Mesendoderm (in vitro differentiated cells): ENCODE data around the gene SHISA7.

Experiments used
- DNase-seq: peaks from one replicate; pipeline ENCODE4 v3.0.0; 2013
- H2AK5ac ChIP-seq: 2 replicates; pipeline ENCODE4 v1.6.1; 2013; ENCODE audit warnings: low read length, inconsistent platforms
- H2BK120ac ChIP-seq: 2 replicates; pipeline ENCODE4 v1.6.1; 2013; ENCODE audit warnings: low read depth, mild to moderate bottlenecking, low read length, moderate library complexity, mixed read lengths
- H2BK15ac ChIP-seq: replicated peaks from 2 replicates; pipeline ENCODE4 v1.6.1; 2013; ENCODE audit warnings: low read depth, mild to moderate bottlenecking, moderate library complexity
- H2BK5ac ChIP-seq: 2 replicates; pipeline ENCODE4 v1.6.1; 2013; ENCODE audit warnings: low read length, inconsistent platforms
- H3K18ac ChIP-seq: 2 replicates; pipeline ENCODE4 v1.6.1; 2013; ENCODE audit warnings: mild to moderate bottlenecking, low read length, mixed read lengths
- H3K23ac ChIP-seq: one replicate; pipeline ENCODE4 v1.6.1; 2013; ENCODE audit warnings: low read length
- H3K27ac ChIP-seq: 2 replicates; pipeline ENCODE4 v1.5.1; 2013; ENCODE audit warnings: low read depth, mild to moderate bottlenecking, inconsistent platforms, low read length, moderate library complexity
- H3K27me3 ChIP-seq: 2 replicates; pipeline ENCODE4 v1.6.1; 2013; ENCODE audit warnings: low read length, control low read depth, mild to moderate bottlenecking, inconsistent platforms; ENCODE audit not compliant: insufficient read depth, poor library complexity
- H3K36me3 ChIP-seq: 2 replicates; pipeline ENCODE4 v1.6.1; 2013; ENCODE audit warnings: low read length, inconsistent platforms; ENCODE audit not compliant: control insufficient read depth, insufficient read depth
- H3K4ac ChIP-seq: one replicate; pipeline ENCODE4 v1.6.1; 2013; ENCODE audit warnings: low read depth, mild to moderate bottlenecking, low read length, moderate library complexity
- H3K4me1 ChIP-seq: 2 replicates; pipeline ENCODE4 v1.6.1; 2013; ENCODE audit warnings: low read depth, low read length, inconsistent platforms; ENCODE audit not compliant: control insufficient read depth
- H3K4me2 ChIP-seq: 2 replicates; pipeline ENCODE4 v1.6.1; 2013; ENCODE audit warnings: low read length
- H3K4me3 ChIP-seq: 2 replicates; pipeline ENCODE4 v1.5.1; 2013; ENCODE audit warnings: mild to moderate bottlenecking, low read length
- H3K56ac ChIP-seq: one replicate; pipeline ENCODE4 v1.6.1; 2013; ENCODE audit warnings: low read length
- H3K79me1 ChIP-seq: 2 replicates; pipeline ENCODE4 v1.6.1; 2013; ENCODE audit warnings: low read length, inconsistent platforms
- H3K79me2 ChIP-seq: 2 replicates; pipeline ENCODE4 v1.6.1; 2013; ENCODE audit warnings: mild to moderate bottlenecking, low read length; ENCODE audit not compliant: control insufficient read depth, insufficient read depth
- H3K9ac ChIP-seq: 2 replicates; pipeline ENCODE4 v1.6.1; 2013; ENCODE audit warnings: low read length, inconsistent platforms
- H4K5ac ChIP-seq: one replicate; pipeline ENCODE4 v1.6.1; 2013; ENCODE audit warnings: low read length
- H4K8ac ChIP-seq: one replicate; pipeline ENCODE4 v1.6.1; 2013; ENCODE audit warnings: low read depth, mild to moderate bottlenecking, control low read depth, low read length, moderate library complexity
- WGBS: extraction: QIAGEN DNeasy Blood & Tissue Kit; methylation state at CpG from one replicate; pipeline ENCODE4 v1.1.7; 2013; ENCODE audit warnings: low lambda C conversion rate, missing lambda C conversion rate; ENCODE audit not compliant: insufficient coverage; ENCODE audit errors: extremely low coverage; 5-methylcytosine and 5-hydroxymethylcytosine counted together

SHISA7 gene

DNA sequence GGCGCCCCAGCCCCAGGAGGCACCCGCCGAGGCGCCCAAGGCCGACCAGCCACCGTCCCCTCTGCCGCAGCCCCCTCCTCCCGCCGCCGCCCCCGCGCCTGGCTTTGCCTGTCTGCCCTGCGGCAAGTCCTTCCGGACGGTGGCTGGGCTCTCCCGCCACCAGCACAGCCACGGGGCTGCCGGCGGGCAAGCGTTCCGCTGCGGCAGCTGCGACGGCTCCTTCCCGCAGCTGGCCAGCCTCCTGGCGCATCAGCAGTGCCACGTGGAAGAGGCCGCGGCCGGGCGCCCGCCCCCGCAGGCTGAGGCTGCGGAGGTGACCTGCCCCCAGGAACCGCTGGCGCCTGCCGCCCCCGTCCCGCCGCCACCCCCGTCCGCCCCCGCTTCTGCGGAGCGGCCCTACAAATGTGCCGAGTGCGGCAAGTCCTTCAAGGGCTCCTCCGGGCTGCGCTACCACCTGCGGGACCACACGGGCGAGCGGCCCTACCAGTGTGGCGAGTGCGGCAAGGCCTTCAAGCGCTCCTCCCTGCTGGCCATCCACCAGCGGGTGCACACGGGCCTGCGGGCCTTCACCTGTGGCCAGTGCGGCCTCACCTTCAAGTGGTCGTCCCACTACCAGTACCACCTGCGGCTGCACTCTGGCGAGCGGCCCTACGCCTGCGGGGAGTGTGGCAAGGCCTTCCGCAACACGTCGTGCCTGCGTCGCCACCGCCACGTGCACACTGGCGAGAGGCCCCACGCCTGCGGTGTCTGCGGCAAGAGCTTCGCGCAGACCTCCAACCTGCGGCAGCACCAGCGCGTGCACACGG lies 39.3 kb upstream of the SHISA7 start:
- Histone ChIP-seq H3K4me1 (peaks cover 6% of the 10 kb centered on the region), H2BK15ac (no peak overlapping the region), H3K79me1 (peaks cover 10% of the 10 kb centered on the region), H3K23ac (no peak overlapping the region), H4K8ac (no peak overlapping the region), H2BK120ac (no peak overlapping the region), H3K27ac (no peak overlapping the region), H3K9ac (peak overlapping the region; percentile 49), H2AK5ac (no peak overlapping the region), H3K36me3 (no peaks in the 10 kb centered on the region), H3K18ac (no peak overlapping the region), H3K4me3 (no peak overlapping the region), H3K4ac (no peak overlapping the region), H4K5ac (no peak overlapping the region), H2BK5ac (no peak overlapping the region), H3K4me2 (no peak overlapping the region), H3K56ac (peak overlapping the region; percentile 80), H3K27me3 (no peaks in the 10 kb centered on the region), H3K79me2 (peaks cover 2% of the 10 kb centered on the region)
- WGBS: no CpG with 5 or more reads among the region's 83 CpGs
- DNase-seq: peak; percentile 34

DNA sequence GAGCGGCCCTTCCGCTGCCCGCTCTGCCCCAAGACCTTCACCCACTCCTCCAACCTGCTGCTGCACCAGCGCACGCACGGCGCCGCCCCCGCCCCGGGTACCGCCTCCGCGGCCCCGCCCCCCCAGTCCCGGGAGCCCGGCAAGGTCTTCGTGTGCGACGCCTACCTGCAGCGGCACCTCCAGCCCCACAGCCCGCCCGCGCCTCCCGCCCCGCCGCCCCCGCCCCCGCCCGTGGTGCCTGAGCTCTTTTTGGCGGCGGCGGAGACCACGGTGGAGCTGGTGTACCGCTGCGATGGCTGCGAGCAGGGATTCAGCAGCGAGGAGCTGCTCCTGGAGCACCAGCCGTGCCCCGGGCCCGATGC lies 38.7 kb upstream of the SHISA7 start:
- no peak overlapping the region for H3K27ac ChIP-seq
- no peak overlapping the region for H2BK15ac ChIP-seq
- peaks cover 2% of the 10 kb centered on the region for H3K79me2 ChIP-seq
- no peak overlapping the region for H4K8ac ChIP-seq
- no peaks in the 10 kb centered on the region for H3K27me3 ChIP-seq
- peaks cover 10% of the 10 kb centered on the region for H3K79me1 ChIP-seq
- no peak overlapping the region for H2AK5ac ChIP-seq
- no peak overlapping the region for H3K18ac ChIP-seq
- no peak overlapping the region for H4K5ac ChIP-seq
- no peak overlapping the region for H3K4ac ChIP-seq
- whole genome bisulfite sequencing: no CpG with 5 or more reads among the region's 40 CpGs
- no peak overlapping the region for H3K23ac ChIP-seq
- no peak overlapping the region for H2BK5ac ChIP-seq
- no peaks in the 10 kb centered on the region for H3K36me3 ChIP-seq
- H3K4me3 ChIP-seq: no peak overlapping the region
- H3K4me2 ChIP-seq: no peak overlapping the region
- H2BK120ac ChIP-seq: no peak overlapping the region
- peak; percentile 24 for DNase-seq
- H3K9ac ChIP-seq: peak overlapping the region; percentile 49
- H3K56ac ChIP-seq: peak overlapping the region; percentile 80
- peaks cover 2% of the 10 kb centered on the region for H3K4me1 ChIP-seq

DNA sequence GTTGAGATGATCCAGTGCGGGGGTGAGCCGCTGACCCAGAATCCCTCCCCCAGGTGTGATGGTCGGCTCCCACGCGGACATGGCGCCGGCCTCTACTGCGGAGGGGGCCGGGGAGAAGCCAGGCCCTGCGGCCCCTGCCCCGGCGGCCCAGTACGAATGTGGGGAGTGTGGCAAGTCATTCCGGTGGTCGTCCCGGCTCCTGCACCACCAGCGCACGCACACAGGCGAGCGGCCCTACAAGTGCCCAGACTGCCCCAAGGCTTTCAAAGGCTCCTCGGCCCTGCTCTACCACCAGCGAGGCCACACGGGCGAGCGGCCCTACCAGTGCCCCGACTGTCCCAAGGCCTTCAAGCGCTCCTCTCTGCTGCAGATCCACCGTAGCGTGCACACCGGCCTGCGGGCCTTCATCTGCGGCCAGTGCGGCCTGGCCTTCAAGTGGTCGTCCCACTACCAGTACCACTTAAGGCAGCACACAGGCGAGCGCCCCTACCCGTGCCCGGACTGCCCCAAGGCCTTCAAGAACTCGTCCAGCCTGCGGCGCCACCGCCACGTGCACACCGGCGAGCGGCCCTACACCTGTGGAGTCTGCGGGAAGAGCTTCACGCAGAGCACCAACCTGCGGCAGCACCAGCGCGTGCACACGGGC lies 38.2 kb upstream of the SHISA7 start:
- no peak overlapping the region for H3K9ac ChIP-seq
- H2BK120ac ChIP-seq: no peak overlapping the region
- peaks cover 2% of the 10 kb centered on the region for H3K79me2 ChIP-seq
- H3K18ac ChIP-seq: no peak overlapping the region
- H3K56ac ChIP-seq: peak overlapping the region; percentile 22
- H3K4me1 ChIP-seq: peaks cover 2% of the 10 kb centered on the region
- H3K4ac ChIP-seq: no peak overlapping the region
- H3K36me3 ChIP-seq: no peaks in the 10 kb centered on the region
- H3K27me3 ChIP-seq: no peaks in the 10 kb centered on the region
- no peak overlapping the region for H2AK5ac ChIP-seq
- no peak overlapping the region for H4K8ac ChIP-seq
- H3K4me2 ChIP-seq: no peak overlapping the region
- no peak overlapping the region for H3K4me3 ChIP-seq
- no CpG with 5 or more reads among the region's 52 CpGs for WGBS
- peaks cover 10% of the 10 kb centered on the region for H3K79me1 ChIP-seq
- no peak overlapping the region for H3K23ac ChIP-seq
- no peak overlapping the region for H4K5ac ChIP-seq
- no peak overlapping the region for H2BK15ac ChIP-seq
- DNase-seq: no peak
- no peak overlapping the region for H3K27ac ChIP-seq
- no peak overlapping the region for H2BK5ac ChIP-seq

DNA sequence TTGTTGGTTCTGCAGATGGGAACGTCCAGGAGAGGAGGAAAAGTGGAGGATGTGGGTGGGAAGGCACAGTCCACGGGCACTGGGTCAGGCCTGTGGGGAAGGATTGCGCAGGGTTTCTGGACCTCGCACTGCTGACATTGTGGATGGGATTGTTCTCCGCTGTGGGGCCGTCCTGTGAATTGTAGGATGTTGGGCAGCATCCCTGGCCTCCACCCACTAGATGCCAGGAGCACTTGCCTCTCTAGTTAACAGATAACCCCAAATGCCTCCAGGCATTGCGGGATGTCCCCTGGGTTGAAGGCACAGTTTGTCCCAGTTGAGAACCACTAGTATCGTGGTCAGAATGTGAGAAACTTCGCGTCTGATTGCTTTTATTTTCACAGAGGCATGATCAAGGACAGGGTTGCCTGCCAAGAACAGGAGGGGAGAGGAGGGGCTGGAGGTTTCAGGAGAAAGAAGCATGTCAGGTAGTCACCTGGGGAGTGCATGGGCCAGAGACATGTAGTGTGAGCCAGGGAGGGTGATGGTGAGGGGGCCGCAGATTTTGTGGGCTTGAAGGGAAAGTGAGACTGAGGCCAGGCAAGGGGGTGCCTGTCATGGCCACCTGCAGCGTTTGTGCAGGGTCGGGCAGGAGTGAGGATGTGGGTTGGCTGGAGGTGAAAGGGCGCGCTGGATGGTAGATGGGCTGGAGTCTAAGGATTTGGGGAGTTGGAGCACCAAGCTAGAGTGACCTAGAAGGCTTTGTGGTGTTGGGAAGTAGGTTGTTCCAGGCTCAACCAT lies 36.5 kb upstream of the SHISA7 start:
- Histone ChIP-seq H3K23ac (no peak overlapping the region), H3K36me3 (no peaks in the 10 kb centered on the region), H3K4me2 (no peak overlapping the region), H3K4ac (no peak overlapping the region), H3K9ac (no peak overlapping the region), H4K5ac (no peak overlapping the region), H2BK15ac (no peak overlapping the region), H4K8ac (no peak overlapping the region), H2BK120ac (no peak overlapping the region), H3K56ac (no peak overlapping the region), H3K27me3 (no peaks in the 10 kb centered on the region), H3K27ac (no peak overlapping the region), H2BK5ac (no peak overlapping the region), H3K79me2 (peaks cover 2% of the 10 kb centered on the region), H3K18ac (no peak overlapping the region), H3K4me3 (no peak overlapping the region), H2AK5ac (no peak overlapping the region), H3K4me1 (peaks cover 2% of the 10 kb centered on the region), H3K79me1 (peaks cover 9% of the 10 kb centered on the region)
- no CpG with 5 or more reads among the region's 15 CpGs for WGBS
- DNase-seq: no peak

DNA sequence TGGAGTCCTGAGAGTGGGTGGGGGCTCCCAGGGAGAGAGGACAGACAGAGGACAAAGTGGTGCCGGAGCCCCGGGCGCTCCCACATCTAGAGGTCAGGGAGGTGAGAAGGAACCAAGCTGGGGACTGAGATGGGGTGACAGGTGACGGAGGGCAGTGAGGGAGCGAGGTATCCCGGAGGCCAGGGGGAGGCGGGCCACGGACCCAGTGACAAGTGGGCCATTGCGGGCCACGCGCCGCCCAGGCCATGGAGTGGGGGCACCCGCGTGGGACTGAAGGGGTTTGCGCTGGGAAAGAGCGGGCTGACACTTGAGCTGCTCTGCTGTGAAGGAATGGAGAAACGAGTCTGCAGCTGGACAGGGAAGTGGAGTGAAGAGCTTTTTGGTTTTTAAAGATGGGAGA lies 35.9 kb upstream of the SHISA7 start:
- no peak overlapping the region for H3K4me2 ChIP-seq
- no peak overlapping the region for H3K23ac ChIP-seq
- H3K18ac ChIP-seq: no peak overlapping the region
- H3K56ac ChIP-seq: peak overlapping the region; percentile 15
- H2BK120ac ChIP-seq: no peak overlapping the region
- WGBS: no CpG with 5 or more reads among the region's 17 CpGs
- no peak overlapping the region for H3K27ac ChIP-seq
- H2BK5ac ChIP-seq: no peak overlapping the region
- peaks cover 2% of the 10 kb centered on the region for H3K4me1 ChIP-seq
- peaks cover 2% of the 10 kb centered on the region for H3K79me2 ChIP-seq
- H3K4ac ChIP-seq: no peak overlapping the region
- H3K4me3 ChIP-seq: no peak overlapping the region
- H3K79me1 ChIP-seq: peaks cover 9% of the 10 kb centered on the region
- no peak overlapping the region for H4K5ac ChIP-seq
- no peaks in the 10 kb centered on the region for H3K27me3 ChIP-seq
- H3K9ac ChIP-seq: no peak overlapping the region
- DNase-seq: no peak
- no peaks in the 10 kb centered on the region for H3K36me3 ChIP-seq
- no peak overlapping the region for H2AK5ac ChIP-seq
- H2BK15ac ChIP-seq: no peak overlapping the region
- H4K8ac ChIP-seq: no peak overlapping the region
